Activated CD8-positive, alpha-beta memory T cell treated with anti-CD3 and anti-CD28 coated beads, Interleukin-2, amount 50 U/mL, for 48 hours (primary cell): ENCODE measurements around the gene ERICH2.

Experiments
- DNase-seq: peaks from one replicate; pipeline ENCODE4 v3.0.0-alpha.2; 2020

Gene ERICH2

GRCh38 chr2:170818036-170818751, 48.0 kb downstream of the ERICH2 start:
- peak; percentile 67 for DNase-seq

GRCh38 chr2:170818752-170819470, 48.7 kb downstream of the ERICH2 start:
- DNase-seq, result no peak

GRCh38 chr2:170819680-170820664, 49.8 kb downstream of the ERICH2 start:
- no peak for DNase-seq

- DNase-seq, result no peak
Measured at GRCh38 chr2:170820757-170821530, 50.8 kb downstream of the ERICH2 start.

- no peak for DNase-seq
Measured at GRCh38 chr2:170821531-170822289, 51.5 kb downstream of the ERICH2 start.

GRCh38 chr2:170822290-170823087, 52.3 kb downstream of the ERICH2 start:
- peak; percentile 84 for DNase-seq

- DNase-seq, result peak; percentile 61
Measured at GRCh38 chr2:170823088-170823897, 53.1 kb downstream of the ERICH2 start.

- DNase-seq, result no peak
Measured at GRCh38 chr2:170823898-170824215, 53.7 kb downstream of the ERICH2 start.

GRCh38 chr2:170824526-170825015, 54.4 kb downstream of the ERICH2 start:
- no peak for DNase-seq

- DNase-seq, result no peak
Measured at GRCh38 chr2:170827841-170828532, 57.8 kb downstream of the ERICH2 start.

GRCh38 chr2:170828533-170828916, 58.3 kb downstream of the ERICH2 start:
- no peak for DNase-seq

- DNase-seq, result no peak
Measured at GRCh38 chr2:170829036-170829435, 58.9 kb downstream of the ERICH2 start.

- no peak for DNase-seq
Measured at GRCh38 chr2:170830166-170830565, 60.0 kb downstream of the ERICH2 start.

- no peak for DNase-seq
Measured at GRCh38 chr2:170831115-170831514, 60.9 kb downstream of the ERICH2 start.

- no peak for DNase-seq
Measured at GRCh38 chr2:170836027-170836426, 65.8 kb downstream of the ERICH2 start.

- no peak for DNase-seq
Measured at GRCh38 chr2:170840717-170841210, 70.6 kb downstream of the ERICH2 start.

GRCh38 chr2:170842785-170843184, 72.6 kb downstream of the ERICH2 start:
- DNase-seq, result no peak

GRCh38 chr2:170843656-170844055, 73.5 kb downstream of the ERICH2 start:
- DNase-seq, result no peak

GRCh38 chr2:170845343-170845742, 75.2 kb downstream of the ERICH2 start:
- peak; percentile 61 for DNase-seq
